AG04449 (cell line): ENCODE results near the gene UBE4A.

Experiments used
- CTCF ChIA-PET: fragments of 350-600 bp; formaldehyde crosslinking; extraction: SDS; loops from one replicate; lab custom pipeline; 2021; ENCODE audit warnings: antibody characterized with exemption; lab: Yijun Ruan, JAX
- POLR2A ChIA-PET: fragments of 400-600, 350-600 bp; formaldehyde crosslinking; extraction: SDS; loops from one replicate; lab custom pipeline; 2020; ENCODE audit warnings: antibody characterized with exemption, inconsistent platforms; lab: Yijun Ruan, JAX
- DNase-seq: peaks from one replicate; pipeline ENCODE4 v3.0.0-alpha.2; 2010; ENCODE audit warnings: low read depth, low spot score
- H3K4me3 ChIP-seq: 2 replicates; pipeline ENCODE4 v1.5.1; 2011; ENCODE audit warnings: low read depth, mild to moderate bottlenecking, control low read depth, low read length
- TF ChIP-seq, protein P1 (sequence below): IDR thresholded peaks from one replicate; pipeline ENCODE4 v1.5.1; 2011; ENCODE audit warnings: mild to moderate bottlenecking, moderate library complexity, low read length, control low read depth, inconsistent platforms; ENCODE audit not compliant: insufficient read depth; ENCODE audit errors: missing control alignments

UBE4A gene

GRCh38 chr11:118322721-118323120, 36.7 kb upstream of the UBE4A start:
- CTCF ChIA-PET, result interaction anchor here (1.3 kb wide), 1 partner anchor 152 kb away, joined by 6 read pairs; no protein-coding TSS in a partner anchor
- no peak overlapping the region for H3K4me3 ChIP-seq
- TF ChIP-seq, protein P1, sequence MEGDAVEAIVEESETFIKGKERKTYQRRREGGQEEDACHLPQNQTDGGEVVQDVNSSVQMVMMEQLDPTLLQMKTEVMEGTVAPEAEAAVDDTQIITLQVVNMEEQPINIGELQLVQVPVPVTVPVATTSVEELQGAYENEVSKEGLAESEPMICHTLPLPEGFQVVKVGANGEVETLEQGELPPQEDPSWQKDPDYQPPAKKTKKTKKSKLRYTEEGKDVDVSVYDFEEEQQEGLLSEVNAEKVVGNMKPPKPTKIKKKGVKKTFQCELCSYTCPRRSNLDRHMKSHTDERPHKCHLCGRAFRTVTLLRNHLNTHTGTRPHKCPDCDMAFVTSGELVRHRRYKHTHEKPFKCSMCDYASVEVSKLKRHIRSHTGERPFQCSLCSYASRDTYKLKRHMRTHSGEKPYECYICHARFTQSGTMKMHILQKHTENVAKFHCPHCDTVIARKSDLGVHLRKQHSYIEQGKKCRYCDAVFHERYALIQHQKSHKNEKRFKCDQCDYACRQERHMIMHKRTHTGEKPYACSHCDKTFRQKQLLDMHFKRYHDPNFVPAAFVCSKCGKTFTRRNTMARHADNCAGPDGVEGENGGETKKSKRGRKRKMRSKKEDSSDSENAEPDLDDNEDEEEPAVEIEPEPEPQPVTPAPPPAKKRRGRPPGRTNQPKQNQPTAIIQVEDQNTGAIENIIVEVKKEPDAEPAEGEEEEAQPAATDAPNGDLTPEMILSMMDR, result no peak
- no peak for DNase-seq
- POLR2A ChIA-PET, result no interaction called here

DNA sequence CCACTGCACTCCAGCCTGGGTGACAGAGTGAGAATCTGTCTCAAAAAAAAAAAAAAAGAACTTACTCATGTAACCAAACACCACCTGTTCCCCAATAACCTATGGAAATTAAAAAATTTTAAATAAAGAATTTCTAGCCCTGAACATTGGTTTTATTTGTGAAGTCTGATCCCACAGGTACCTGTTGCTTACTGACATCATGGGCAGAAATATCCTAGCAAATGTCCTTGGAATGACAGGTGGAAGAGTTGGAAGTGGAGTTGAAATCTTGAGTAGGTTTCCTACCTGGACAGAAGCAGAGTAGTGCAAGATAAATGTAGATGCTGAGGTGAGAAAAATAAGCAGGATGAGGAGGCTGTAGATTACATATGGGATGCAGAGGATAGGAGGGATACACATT, 34.1 kb upstream of the UBE4A start:
- H3K4me3 ChIP-seq, result no peak overlapping the region
- TF ChIP-seq, protein P1, result no peak
- ChIA-PET CTCF (no interaction called here), POLR2A (no interaction called here)
- no peak for DNase-seq

DNA sequence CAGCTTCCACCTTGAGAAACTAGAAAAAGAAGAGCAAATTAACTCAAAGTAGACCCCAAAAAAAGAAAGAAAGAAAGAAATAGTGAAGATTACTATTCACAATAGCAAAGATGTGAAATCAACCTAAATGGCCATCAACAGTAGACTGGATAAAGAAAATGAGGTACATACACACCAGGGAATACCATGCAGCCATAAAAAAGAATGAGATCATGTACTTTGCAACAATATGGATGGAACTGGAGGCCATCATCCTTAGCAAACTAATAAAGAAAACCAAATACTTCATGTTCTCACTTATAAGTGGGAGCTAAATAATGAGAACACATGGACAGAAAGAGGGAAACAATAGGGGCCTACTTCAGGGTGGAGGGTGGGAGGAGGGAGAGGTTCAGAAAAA, 30.7 kb upstream of the UBE4A start:
- CTCF ChIA-PET, result interaction anchor here (1.7 kb wide), 1 partner anchor 22 kb away, joined by 4 read pairs; no protein-coding TSS in a partner anchor
- POLR2A ChIA-PET, result no interaction called here
- no peak overlapping the region for H3K4me3 ChIP-seq
- no peak for DNase-seq
- TF ChIP-seq, protein P1, result no peak

DNA sequence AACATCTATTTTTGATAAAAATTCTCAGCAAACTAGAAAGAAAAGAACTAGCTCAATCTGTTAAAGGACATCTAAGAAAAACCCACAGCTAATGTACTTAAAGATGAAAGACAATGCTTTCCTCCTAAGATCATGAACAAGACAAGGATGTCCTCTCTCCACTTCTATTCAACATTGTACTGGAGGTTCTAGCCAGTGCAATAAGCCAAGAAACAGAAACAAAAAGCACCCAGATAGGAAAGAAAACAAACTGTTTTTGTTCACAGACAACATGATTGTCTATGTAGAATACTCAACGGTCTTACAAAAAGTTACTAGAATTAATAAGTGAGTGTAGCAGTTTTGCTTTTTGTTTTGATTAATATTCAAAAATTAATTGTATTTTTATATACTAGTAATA, 24.7 kb upstream of the UBE4A start:
- no peak overlapping the region for H3K4me3 ChIP-seq
- CTCF ChIA-PET, result no interaction called here
- TF ChIP-seq, protein P1, result no peak
- no peak for DNase-seq
- POLR2A ChIA-PET, result no interaction called here

GRCh38 chr11:118338637-118339061, 20.8 kb upstream of the UBE4A start:
- CTCF ChIA-PET, result interaction anchor here (1.4 to 1.9 kb wide), 2 partner anchors 15 to 140 kb away, joined by 3 to 8 read pairs; no protein-coding TSS in a partner anchor
- TF ChIP-seq, protein P1, result no peak
- no peak overlapping the region for H3K4me3 ChIP-seq
- POLR2A ChIA-PET, result no interaction called here
- DNase-seq, result no peak

- TF ChIP-seq, protein P1, result no peak
- no peak overlapping the region for H3K4me3 ChIP-seq
- ChIA-PET POLR2A (no interaction called here), CTCF (interaction anchor here (1.4 to 1.9 kb wide), 2 partner anchors 14 to 141 kb away, joined by 3 to 8 read pairs; no protein-coding TSS in a partner anchor)
- DNase-seq, result no peak
Measured at GRCh38 chr11:118339281-118339961, 20.0 kb upstream of the UBE4A start.
